GM23338 (cell line): ENCODE data around the gene CRACR2B. TPM values are rescaled to one million over a fixed set of nuclear protein-coding genes. Genes with fewer than 3 reads are reported as not detected.

ENCODE experiments used
- ATAC-seq: fragments of 200-7000 bp; cut with Tn5 transposase; 3 replicates; pipeline ENCODE4 v1.9.1; 2020
- DNase-seq: peaks from one replicate; pipeline ENCODE4 v3.0.0-alpha.2; 2015; ENCODE audit warnings: low spot score
- H2AFZ ChIP-seq: fragments of 200-600 bp; sonication (generic); 2 replicates; pipeline ENCODE4 v1.8.0; 2016; ENCODE audit warnings: antibody characterized with exemption, mild to moderate bottlenecking, moderate library complexity
- H3F3A ChIP-seq: fragments of 200-600 bp; sonication (generic); replicated peaks from 2 replicates; pipeline ENCODE4 v1.8.0; 2017; ENCODE audit warnings: antibody characterized with exemption, mixed run types, low read depth
- H3K27ac ChIP-seq: fragments of 200-600 bp; sonication (generic); 2 replicates; pipeline ENCODE4 v1.6.1; 2016; ENCODE audit warnings: low read depth
- H3K27me3 ChIP-seq: fragments of 200-600 bp; sonication (generic); 2 replicates; pipeline ENCODE4 v1.8.0; 2016; ENCODE audit warnings: mild to moderate bottlenecking, mixed run types, moderate library complexity; ENCODE audit not compliant: insufficient read depth
- H3K36me3 ChIP-seq: fragments of 200-600 bp; sonication (generic); 2 replicates; pipeline ENCODE4 v1.8.0; 2016; ENCODE audit warnings: mild to moderate bottlenecking; ENCODE audit not compliant: insufficient read depth
- H3K4me1 ChIP-seq: fragments of 200-600 bp; sonication (generic); 2 replicates; pipeline ENCODE4 v1.8.0; 2016; ENCODE audit warnings: mild to moderate bottlenecking, moderate library complexity; ENCODE audit not compliant: insufficient read depth
- H3K4me2 ChIP-seq: fragments of 200-600 bp; sonication (generic); 2 replicates; pipeline ENCODE4 v1.7.1; 2017; ENCODE audit warnings: mixed run types
- H3K4me3 ChIP-seq: fragments of 200-600 bp; sonication (generic); 2 replicates; pipeline ENCODE4 v1.6.1; 2016; ENCODE audit warnings: mixed run types
- H3K79me2 ChIP-seq: fragments of 200-600 bp; sonication (generic); replicated peaks from 2 replicates; pipeline ENCODE4 v1.8.0; 2017; ENCODE audit warnings: mild to moderate bottlenecking; ENCODE audit not compliant: insufficient read depth
- H3K9me2 ChIP-seq: fragments of 200-600 bp; sonication (generic); 2 replicates; pipeline ENCODE4 v1.8.0; 2017; ENCODE audit not compliant: insufficient read depth
- H4K20me1 ChIP-seq: fragments of 200-600 bp; sonication (generic); replicated peaks from 2 replicates; pipeline ENCODE4 v1.8.0; 2017; ENCODE audit warnings: mild to moderate bottlenecking; ENCODE audit not compliant: insufficient read depth
- H3K27ac Mint-ChIP-seq: 2 replicates; pipeline ENCODE4 v1.8.0; 2020; ENCODE audit warnings: inconsistent platforms, mild to moderate bottlenecking, moderate library complexity, mixed read lengths
- H3K27me3 Mint-ChIP-seq: 3 replicates; pipeline ENCODE4 v1.8.0; 2022; ENCODE audit warnings: low read depth, mild to moderate bottlenecking, moderate library complexity, mixed read lengths, inconsistent platforms; ENCODE audit not compliant: insufficient read depth, poor library complexity
- H3K36me3 Mint-ChIP-seq: 3 replicates; pipeline ENCODE4 v1.8.0; 2021; ENCODE audit warnings: low read depth, mild to moderate bottlenecking, inconsistent platforms, moderate library complexity, mixed read lengths
- H3K4me1 Mint-ChIP-seq: 3 replicates; pipeline ENCODE4 v1.8.0; 2020; ENCODE audit warnings: mild to moderate bottlenecking, inconsistent platforms, mixed read lengths
- H3K4me3 Mint-ChIP-seq: 3 replicates; pipeline ENCODE4 v1.8.0; 2021; ENCODE audit warnings: moderate library complexity, mild to moderate bottlenecking, inconsistent platforms, mixed read lengths
- H3K9me3 Mint-ChIP-seq: 3 replicates; pipeline ENCODE4 v1.8.0; 2020; ENCODE audit warnings: moderate library complexity, mild to moderate bottlenecking, inconsistent platforms, mixed read lengths
- CREB1 ChIP-seq: fragments of 250-450 bp; sonication (Bioruptor Pico); IDR thresholded peaks from 2 replicates; pipeline ENCODE4 v1.5.0; 2020; ENCODE audit warnings: low read depth, mild to moderate bottlenecking, moderate library complexity
- CTCF ChIP-seq, 2 experiments: fragments of 200-600 bp in 1 of 2; sonication (generic) in 1 of 2; conservative IDR thresholded peaks; 2 replicates each; pipeline versions ENCODE4 v1.5.1 to v1.6.1; 2016 to 2017; ENCODE audit warnings: antibody characterized with exemption in 2 of 2, low read depth in 2 of 2, mild to moderate bottlenecking in 2 of 2, moderate library complexity in 1 of 2
- ETS1 ChIP-seq: IDR thresholded peaks from 2 replicates; pipeline ENCODE4 v1.6.1; 2016; ENCODE audit warnings: antibody characterized with exemption
- EZH2 ChIP-seq: fragments of 200-600 bp; sonication (generic); IDR thresholded peaks from one replicate; pipeline ENCODE4 v1.8.0; 2017; ENCODE audit warnings: antibody characterized with exemption, mild to moderate bottlenecking, low read depth; ENCODE audit not compliant: unreplicated experiment
- JUNB ChIP-seq: IDR thresholded peaks from one replicate; pipeline ENCODE4 v1.6.1; 2016; ENCODE audit warnings: antibody characterized with exemption; ENCODE audit not compliant: unreplicated experiment
- POLR2AphosphoS5 ChIP-seq: IDR thresholded peaks from 2 replicates; pipeline ENCODE4 v1.6.1; 2016; ENCODE audit warnings: antibody characterized with exemption, low read depth
- STAT1 ChIP-seq: IDR thresholded peaks from one replicate; pipeline ENCODE4 v1.6.1; 2016; ENCODE audit warnings: antibody characterized with exemption; ENCODE audit not compliant: unreplicated experiment
- ZNF331 ChIP-seq: fragments of 250-450 bp; sonication (Bioruptor Pico); IDR thresholded peaks from 2 replicates; pipeline ENCODE4 v1.5.0; 2020; ENCODE audit warnings: low read depth, mild to moderate bottlenecking, moderate library complexity
- ZNF462 ChIP-seq: fragments of 250-450 bp; sonication (Bioruptor Pico); IDR thresholded peaks from 2 replicates; pipeline ENCODE4 v1.5.0; 2020; ENCODE audit warnings: mild to moderate bottlenecking, moderate library complexity
- polyA plus RNA-seq: library from polyadenylated mRNA; unstranded; fragments of >200 nt; fragmentation: Nextera tagmentation; extraction: Ambion mirVana; gene quantifications from 2 replicates; pipeline ENCODE4 v1.2.1, GENCODE V29; 2016
- total RNA-seq: library from RNA; depleted of rRNA; stranded (reverse); fragments of >200 nt; shearing (Covaris generic); gene quantifications from 2 replicates; pipeline ENCODE4 v1.2.3, GENCODE V29; 2014

The CRACR2B gene
- total and polyA plus RNA-seq, 2 experiments from 2014 or later: 55.9 to 64.1 TPM

GRCh38 chr11:862696-863022 is 34.9 kb downstream of the CRACR2B start:
- Histone ChIP-seq H4K20me1 (peaks cover 39% of the 10 kb centered on the region), H3F3A (peaks cover 22% of the 10 kb centered on the region), H3K36me3 (no peaks in the 10 kb centered on the region), H3K27me3 (no peaks in the 10 kb centered on the region), H3K4me1 (peaks cover 16% of the 10 kb centered on the region; the same call in 1 of the 2 replicates), H3K79me2 (no peaks in the 10 kb centered on the region), H3K27ac (no peak overlapping the region), H3K9me2 (no peaks in the 10 kb centered on the region), H2AFZ (no peak overlapping the region), H3K4me2 (peak overlapping the region; percentile 71), H3K4me3 (0 out of 2 replicates have a peak overlapping the region, but pooled peaks have one; percentile 34)
- H3K9me3 Mint-ChIP-seq: no peaks in the 10 kb centered on the region; the same call in 2 of the 3 replicates
- no peak for TF ChIP-seq ETS1
- no peak for TF ChIP-seq CTCF (conservative IDR thresholded peaks at IDR 0.05; ENCODE audit: low read depth in 2 of 2)
- no peak for TF ChIP-seq POLR2AphosphoS5
- no peak for TF ChIP-seq STAT1
- TF ChIP-seq CREB1: no peak
- TF ChIP-seq ZNF331 (CRISPR knock-in tag): no peak
- TF ChIP-seq EZH2: no peak
- TF ChIP-seq JUNB: no peak
- peaks cover 27% of the 10 kb centered on the region for H3K4me1 Mint-ChIP-seq
- H3K27me3 Mint-ChIP-seq: peaks cover 32% of the 10 kb centered on the region
- H3K4me3 Mint-ChIP-seq: peak overlapping the region; percentile 54; the same call in 2 of the 3 replicates
- H3K27ac Mint-ChIP-seq: no peak overlapping the region
- ATAC-seq (peak; percentile 6; the same call in 2 of the 3 replicates), DNase-seq (no peak)
- peaks cover 3% of the 10 kb centered on the region; the same call in 1 of the 3 replicates for H3K36me3 Mint-ChIP-seq

- H3K4me3 Mint-ChIP-seq: peak overlapping the region; percentile 50
- H2AFZ ChIP-seq: no peak overlapping the region
- H3K4me3 ChIP-seq: peak overlapping the region; percentile 34; the same call in 1 of the 2 replicates
- ATAC-seq: peak; percentile 15
- peak overlapping the region; percentile 71 for H3K4me2 ChIP-seq
- peak overlapping the region; percentile 45; the same call in 1 of the 2 replicates for H3K27ac ChIP-seq
- no peaks in the 10 kb centered on the region for H3K79me2 ChIP-seq
- H3K9me3 Mint-ChIP-seq: no peaks in the 10 kb centered on the region; the same call in 2 of the 3 replicates
- H4K20me1 ChIP-seq: peaks cover 39% of the 10 kb centered on the region
- peaks cover 23% of the 10 kb centered on the region for H3K4me1 Mint-ChIP-seq
- H3K27me3 ChIP-seq: no peaks in the 10 kb centered on the region
- H3F3A ChIP-seq: peaks cover 23% of the 10 kb centered on the region
- H3K27me3 Mint-ChIP-seq: peaks cover 36% of the 10 kb centered on the region
- H3K36me3 Mint-ChIP-seq: peaks cover 3% of the 10 kb centered on the region; the same call in 1 of the 3 replicates
- H3K27ac Mint-ChIP-seq: peak overlapping the region; percentile 59; the same call in 1 of the 2 replicates
- no peak for DNase-seq
- no peaks in the 10 kb centered on the region for H3K9me2 ChIP-seq
- H3K36me3 ChIP-seq: no peaks in the 10 kb centered on the region
- peaks cover 14% of the 10 kb centered on the region; the same call in 1 of the 2 replicates for H3K4me1 ChIP-seq
- TF ChIP-seq ETS1 (no peak), ZNF462 (CRISPR knock-in tag) (no peak), EZH2 (no peak), CREB1 (no peak)
These were observed 35.5 kb downstream of the CRACR2B start for GRCh38 chr11:863023-863909.
